ENCODE data around the gene HRH1.

DNA sequence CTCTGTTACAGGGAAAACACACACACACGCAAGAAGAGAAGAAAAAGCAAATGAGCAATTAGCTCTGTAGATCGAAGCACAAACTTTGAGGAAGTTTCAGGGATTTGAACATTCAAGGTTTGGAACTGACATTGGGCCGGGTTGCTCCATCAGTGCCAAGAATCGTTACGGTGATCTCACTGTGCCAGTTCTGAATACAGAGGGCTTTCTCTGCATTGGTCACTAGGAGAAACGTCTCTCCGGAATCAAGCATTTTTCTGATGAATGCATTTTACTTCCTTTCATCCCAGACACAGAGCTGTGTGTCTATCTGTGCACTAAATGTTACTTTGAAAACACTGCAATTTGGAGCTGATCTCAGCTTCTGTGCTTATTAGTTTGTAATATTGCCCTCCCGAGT is 11.2 kb downstream of the HRH1 start:
- TF ChIP-seq, protein P1, sequence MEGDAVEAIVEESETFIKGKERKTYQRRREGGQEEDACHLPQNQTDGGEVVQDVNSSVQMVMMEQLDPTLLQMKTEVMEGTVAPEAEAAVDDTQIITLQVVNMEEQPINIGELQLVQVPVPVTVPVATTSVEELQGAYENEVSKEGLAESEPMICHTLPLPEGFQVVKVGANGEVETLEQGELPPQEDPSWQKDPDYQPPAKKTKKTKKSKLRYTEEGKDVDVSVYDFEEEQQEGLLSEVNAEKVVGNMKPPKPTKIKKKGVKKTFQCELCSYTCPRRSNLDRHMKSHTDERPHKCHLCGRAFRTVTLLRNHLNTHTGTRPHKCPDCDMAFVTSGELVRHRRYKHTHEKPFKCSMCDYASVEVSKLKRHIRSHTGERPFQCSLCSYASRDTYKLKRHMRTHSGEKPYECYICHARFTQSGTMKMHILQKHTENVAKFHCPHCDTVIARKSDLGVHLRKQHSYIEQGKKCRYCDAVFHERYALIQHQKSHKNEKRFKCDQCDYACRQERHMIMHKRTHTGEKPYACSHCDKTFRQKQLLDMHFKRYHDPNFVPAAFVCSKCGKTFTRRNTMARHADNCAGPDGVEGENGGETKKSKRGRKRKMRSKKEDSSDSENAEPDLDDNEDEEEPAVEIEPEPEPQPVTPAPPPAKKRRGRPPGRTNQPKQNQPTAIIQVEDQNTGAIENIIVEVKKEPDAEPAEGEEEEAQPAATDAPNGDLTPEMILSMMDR (IDR thresholded peaks at IDR 0.05; ENCODE audit: low read length), result no peak
- TF ChIP-seq EZH2 (optimal IDR thresholded peaks at IDR 0.05; ENCODE audit: low read depth, low read length) (no peak), EZH2phosphoT487 (IDR thresholded peaks at IDR 0.05; ENCODE audit: low read length) (no peak)

Measured in MM.1S (cell line).